ENCODE results near the gene MYO7B.
"Not testable (repeated sequence)": the region's sequence is repeated elsewhere in the genome, so short reads cannot be mapped to it uniquely, and the experiment has no call there.

Gene MYO7B

DNA sequence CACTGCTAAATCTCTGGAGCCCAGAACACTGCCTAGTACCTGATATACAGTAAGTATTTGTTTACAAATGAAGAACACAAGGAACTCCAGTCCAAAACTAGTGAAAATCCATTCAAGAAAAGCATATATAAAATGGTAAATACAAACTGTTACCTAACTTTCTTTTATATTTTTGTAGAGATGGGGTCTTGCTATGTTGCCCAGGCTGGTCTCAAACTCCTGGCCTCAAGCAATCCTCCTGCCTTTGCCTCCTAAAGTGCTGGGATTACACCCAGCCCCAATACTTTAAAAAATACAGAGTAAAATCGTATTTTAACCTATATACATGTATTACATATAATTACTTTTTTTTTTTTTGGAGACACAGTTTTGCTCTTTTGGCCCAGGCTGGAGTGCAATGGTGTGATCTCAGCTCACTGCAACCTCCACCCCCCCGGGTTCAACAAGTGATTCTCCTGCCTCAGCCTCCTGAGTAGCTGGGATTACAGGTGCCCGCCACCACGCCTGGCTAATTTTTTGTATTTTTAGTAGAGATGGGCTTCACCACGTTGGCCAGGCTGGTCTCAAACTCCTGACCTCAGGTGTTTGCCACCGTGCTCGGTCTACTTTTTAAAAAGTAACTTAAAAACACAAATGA lies 11.2 kb upstream of the MYO7B start:
- DNase-seq (ENCODE audit: low read depth): not testable (repeated sequence)

- DNase-seq (ENCODE audit: low read depth): no peak
Observed at GRCh38 chr2:127525691-127526131, 9.8 kb upstream of the MYO7B start.

GRCh38 chr2:127526132-127527000 lies 9.1 kb upstream of the MYO7B start, which contains the start of gene IWS1:
IWS1 (minus strand) TSS chr2:127526489; CDS start chr2:127526208, 281 bp downstream.
- DNase-seq (ENCODE audit: low read depth): peak; percentile 89

- DNase-seq (ENCODE audit: low read depth): no peak
Observed at GRCh38 chr2:127527001-127527804, 8.3 kb upstream of the MYO7B start.

- DNase-seq (ENCODE audit: low read depth): no peak
Observed at GRCh38 chr2:127528487-127528886, 7.0 kb upstream of the MYO7B start.

DNA sequence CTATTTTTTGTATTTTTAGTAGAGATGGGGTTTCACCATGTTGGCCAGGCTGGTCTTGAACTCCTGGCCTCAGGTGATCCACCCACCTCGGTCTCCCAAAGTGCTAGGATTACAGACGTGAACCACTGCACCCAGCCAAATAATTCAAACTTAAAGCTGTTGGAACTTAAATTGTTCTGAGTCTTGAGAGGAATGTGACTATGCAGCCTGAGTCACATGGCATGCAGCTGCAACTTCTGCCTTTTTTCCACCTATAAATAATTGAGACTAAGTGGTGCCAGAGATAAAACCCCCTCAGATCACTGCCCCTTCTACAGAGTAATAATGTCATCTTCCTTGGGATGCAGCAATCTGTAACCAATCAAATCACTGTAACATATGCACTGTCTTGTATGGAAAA lies 6.1 kb upstream of the MYO7B start:
- not testable (repeated sequence) for DNase-seq (ENCODE audit: low read depth)

- no peak for DNase-seq (ENCODE audit: low read depth)
Observed at GRCh38 chr2:127530245-127531140, 5.0 kb upstream of the MYO7B start.

DNA sequence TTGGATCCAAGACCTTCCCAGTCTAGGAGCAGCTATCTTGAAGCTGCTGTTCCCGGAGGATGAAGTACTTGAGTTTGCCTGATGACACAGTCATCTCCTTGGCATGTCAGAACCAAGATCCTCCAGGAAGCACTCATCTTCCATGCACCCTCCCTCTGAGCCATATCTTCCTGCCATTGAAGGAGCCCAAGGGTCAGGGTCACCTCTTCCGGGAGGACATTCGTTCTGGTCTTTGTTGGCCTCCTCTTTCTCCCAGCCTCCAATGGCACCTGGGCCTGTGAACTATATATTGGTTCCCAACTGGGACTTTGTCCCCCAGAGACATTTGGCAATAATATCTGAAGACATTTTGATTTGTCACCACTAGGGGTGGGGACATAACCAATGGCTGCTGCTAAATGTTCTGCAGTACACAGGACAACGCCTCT lies 4.2 kb upstream of the MYO7B start:
- no peak for DNase-seq (ENCODE audit: low read depth)

GRCh38 chr2:127532296-127532695 lies 3.2 kb upstream of the MYO7B start:
- no peak for DNase-seq (ENCODE audit: low read depth)

DNA sequence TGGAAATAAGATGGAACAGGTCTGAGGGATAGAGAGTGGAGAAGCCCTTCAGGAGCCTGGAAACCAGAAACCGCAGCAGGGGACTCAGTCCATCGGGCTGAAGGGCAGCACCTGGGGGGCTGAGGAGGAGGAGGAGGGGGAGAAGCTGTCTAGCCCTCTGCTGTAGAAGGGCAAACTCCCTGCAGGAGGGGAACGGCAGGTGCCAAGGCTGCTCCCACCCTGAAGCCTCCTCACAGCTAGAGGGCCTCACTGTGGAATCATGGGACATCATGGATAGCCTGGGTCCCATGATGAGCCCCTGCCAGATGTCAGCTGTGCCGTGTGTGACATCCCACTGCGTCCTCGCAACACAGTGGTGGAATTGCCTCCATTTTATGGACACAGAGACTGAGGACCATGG lies 435 bp downstream of the MYO7B start:
- DNase-seq (ENCODE audit: low read depth): no peak

DNA sequence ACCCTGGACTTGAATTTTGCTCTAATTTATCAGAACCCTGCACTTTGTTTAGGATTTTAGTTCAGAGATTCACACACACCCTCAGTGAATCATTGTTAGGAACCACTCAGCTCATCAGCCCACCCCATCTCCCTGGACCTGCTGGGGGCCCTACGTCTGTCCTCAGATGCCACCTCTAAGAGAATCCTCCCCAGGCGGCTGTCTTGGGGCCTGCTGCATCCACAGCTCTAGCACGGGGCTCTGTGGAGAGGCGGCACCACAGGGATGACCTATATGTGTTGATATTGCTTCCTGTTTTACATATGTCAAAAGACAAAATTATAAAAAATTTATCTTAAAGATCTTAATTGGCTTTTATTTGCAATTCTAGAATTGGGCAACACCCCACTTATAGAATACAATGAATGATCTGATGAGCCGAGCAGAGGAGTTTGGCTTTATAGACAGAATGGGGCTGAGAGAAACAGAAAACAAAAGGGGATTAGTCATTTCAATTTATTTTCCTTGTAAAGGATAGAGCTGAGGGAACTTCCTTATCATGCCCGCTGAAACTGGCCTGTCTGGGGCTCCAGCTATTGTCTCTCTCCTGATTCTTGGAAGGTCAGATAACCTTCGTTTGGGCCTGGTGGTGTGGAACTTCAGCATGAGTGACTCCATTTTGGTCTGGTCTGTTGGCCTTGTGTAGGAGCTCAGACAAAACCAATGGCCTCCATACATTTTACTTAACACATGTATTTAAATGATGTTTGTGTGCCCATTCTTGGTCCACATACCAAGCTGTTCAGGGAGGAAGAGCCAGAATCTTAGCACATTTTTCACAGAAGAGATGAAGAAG lies 1.4 kb downstream of the MYO7B start:
- no peak for DNase-seq (ENCODE audit: low read depth)

- no peak for DNase-seq (ENCODE audit: low read depth)
Observed at GRCh38 chr2:127537644-127538043, 2.2 kb downstream of the MYO7B start.

DNA sequence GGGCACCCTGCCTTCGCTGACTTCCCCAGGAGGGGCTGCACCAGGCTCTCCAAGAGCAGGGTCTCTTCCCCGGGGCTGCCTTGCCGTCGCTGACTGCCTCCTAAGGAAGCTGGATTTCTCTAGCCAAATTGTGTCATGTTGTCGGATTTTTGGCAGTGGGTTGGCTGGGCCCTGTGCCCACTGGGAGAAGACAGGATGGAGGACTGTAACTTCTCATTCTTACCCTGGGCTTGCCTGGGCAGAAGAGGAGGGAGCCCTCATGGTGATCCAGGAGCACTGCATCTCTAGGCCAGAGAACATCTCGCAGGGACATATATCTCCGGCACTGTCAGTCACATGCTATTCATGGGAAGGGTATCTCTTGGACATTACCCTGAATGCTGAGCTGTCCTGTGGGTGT lies 6.3 kb downstream of the MYO7B start:
- DNase-seq (ENCODE audit: low read depth): no peak

- no peak for DNase-seq (ENCODE audit: low read depth)
Observed at GRCh38 chr2:127542231-127542630, 6.7 kb downstream of the MYO7B start.

DNA sequence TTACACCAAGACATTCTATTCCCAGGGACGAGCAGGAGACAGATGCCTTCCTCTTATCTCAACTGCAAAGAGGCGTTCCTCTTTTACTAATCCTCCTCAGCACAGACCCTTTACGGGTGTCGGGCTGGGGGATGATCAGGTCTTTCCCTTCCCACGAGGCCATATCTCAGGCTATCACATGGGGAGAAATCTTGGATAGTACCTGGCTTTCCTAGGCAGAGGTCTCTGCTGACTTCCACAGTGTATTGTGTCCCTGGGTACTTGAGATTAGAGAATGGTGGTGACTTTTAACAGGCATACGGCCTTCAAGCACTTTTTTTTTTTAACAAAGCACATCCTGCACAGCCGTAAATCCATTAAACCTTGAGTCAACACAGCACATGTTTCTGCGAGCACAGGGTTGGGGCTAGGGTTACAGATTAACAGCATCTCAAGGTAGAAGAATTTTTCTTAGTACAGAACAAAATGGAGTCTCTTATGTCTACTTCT lies 7.6 kb downstream of the MYO7B start:
- not testable (repeated sequence) for DNase-seq (ENCODE audit: low read depth)

GRCh38 chr2:127545189-127545588 lies 9.7 kb downstream of the MYO7B start:
- DNase-seq (ENCODE audit: low read depth): no peak

DNA sequence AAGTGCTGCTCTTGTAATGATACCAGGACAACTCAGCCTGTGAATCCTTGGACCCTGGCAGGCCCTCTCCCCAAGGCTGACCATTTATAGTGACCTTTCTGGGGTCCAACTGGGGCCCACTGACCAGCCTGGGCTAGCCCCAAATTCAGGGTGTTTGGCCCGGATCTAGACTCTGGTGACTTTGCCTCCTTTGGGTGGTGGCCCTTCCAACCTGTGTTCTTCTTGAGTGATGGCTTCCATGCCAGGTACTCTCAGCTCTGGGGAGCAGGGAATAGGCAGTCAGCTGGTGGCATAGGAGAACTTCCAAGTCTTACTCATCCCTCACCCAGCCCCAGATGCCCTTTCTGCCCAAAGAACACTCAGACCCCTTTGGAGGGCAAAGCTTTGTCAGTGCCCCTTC lies 10.3 kb downstream of the MYO7B start:
- DNase-seq (ENCODE audit: low read depth): no peak

DNA sequence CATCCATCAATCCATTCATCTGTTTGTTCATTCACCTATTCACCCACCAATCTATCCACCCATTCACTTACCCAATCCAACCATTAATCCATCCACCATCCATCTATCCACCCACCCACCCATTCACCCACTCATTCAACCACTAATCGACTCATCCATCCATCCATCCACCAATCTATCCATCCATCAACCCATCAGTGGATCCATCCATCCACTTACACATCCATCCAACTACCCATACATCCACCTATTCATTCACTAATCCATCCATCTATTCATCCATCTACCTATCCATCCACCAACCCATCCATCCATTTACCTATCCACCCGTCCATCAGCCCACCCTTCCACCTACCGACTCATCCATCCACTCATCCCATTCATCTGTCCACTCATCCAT lies 11.3 kb downstream of the MYO7B start:
- DNase-seq (ENCODE audit: low read depth): no peak

DNA sequence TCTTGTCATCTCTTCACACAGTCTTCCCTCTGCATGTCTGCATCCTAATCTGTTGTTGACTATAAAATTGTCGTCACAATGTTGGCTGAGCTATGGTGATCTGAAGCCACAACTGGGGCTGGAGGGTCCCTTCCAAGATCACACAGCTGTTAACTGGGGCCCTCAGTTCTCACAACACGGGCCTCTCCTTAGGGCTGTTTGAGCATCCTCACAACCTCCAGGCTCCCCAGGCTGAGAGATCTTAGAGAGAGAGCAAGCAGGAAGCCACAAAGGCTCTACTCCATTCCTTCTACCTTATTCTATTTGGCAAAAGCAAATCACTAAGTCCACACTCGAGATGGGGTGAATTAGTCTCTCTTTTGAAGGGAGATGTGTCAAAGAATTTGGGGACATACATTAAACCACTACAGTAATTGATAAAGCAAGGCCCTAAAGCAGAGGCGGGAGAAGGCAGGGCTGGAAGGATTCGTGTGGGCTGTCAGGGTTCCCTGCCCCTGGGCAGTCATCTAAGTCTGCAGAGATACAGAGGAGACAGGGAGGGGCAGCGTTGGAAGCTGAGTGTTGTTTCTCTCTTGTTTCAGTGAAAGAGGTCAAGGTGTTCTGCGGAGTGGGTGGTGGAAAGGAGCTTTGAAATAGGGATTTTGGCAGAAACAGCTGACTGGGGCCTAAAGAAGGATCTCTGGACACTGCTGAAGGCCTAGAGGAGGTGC lies 15.9 kb downstream of the MYO7B start:
- DNase-seq (ENCODE audit: low read depth): no peak

GRCh38 chr2:127552336-127552735 lies 16.9 kb downstream of the MYO7B start:
- DNase-seq (ENCODE audit: low read depth): no peak
